HCT116 (cell line): ENCODE results near the gene SLC25A13. TPM values are rescaled to one million over a fixed set of nuclear protein-coding genes. Genes with fewer than 3 reads are reported as not detected.

ENCODE experiments used
- ATAC-seq: fragments of 200-7000 bp; cut with Tn5 transposase; 2 replicates; pipeline ENCODE4 v1.9.1; 2020; ENCODE audit warnings: mild to moderate bottlenecking, moderate library complexity
- BruUV-seq: library from RNA; stranded (reverse); fragments of 400-500 nt; replicated peaks from 2 replicates; lab custom pipeline; 2021; lab: Mats Ljungman, UMichigan
- CTCF ChIA-PET: fragments of 300-600 bp; sonication (Branson Sonifier 250); formaldehyde crosslinking; loops from one replicate; lab custom pipeline; 2021; ENCODE audit warnings: antibody characterized with exemption; lab: Charles Lee
- POLR2A ChIA-PET: fragments of 300-600, 350-600 bp; sonication (Branson Sonifier 250); formaldehyde crosslinking; loops from one replicate; lab custom pipeline; 2021; ENCODE audit warnings: antibody characterized with exemption; lab: Charles Lee
- RAD21 ChIA-PET, 2 experiments: fragments of 300-600 bp; sonication (Branson Sonifier 250); formaldehyde crosslinking; loops; one replicate each; lab custom pipeline; 2023; ENCODE audit warnings: low total read pairs in 2 of 2; ENCODE audit not compliant: uncharacterized antibody in 2 of 2, unreplicated experiment in 2 of 2, low non-redundant PET in 1 of 2; lab: Charles Lee
- DNase-seq: peaks from one replicate; pipeline ENCODE4 v3.0.0-alpha.2; 2010; ENCODE audit warnings: low read depth, low spot score
- H2AFZ ChIP-seq: fragments of 200-600 bp; shearing (Covaris generic), sonication (generic); 2 replicates; pipeline ENCODE4 v1.6.1; 2017; ENCODE audit warnings: low read depth, mixed run types, mixed read lengths, antibody characterized with exemption, low read length; ENCODE audit not compliant: poor library complexity, severe bottlenecking
- H3K27ac ChIP-seq: 2 replicates; pipeline ENCODE4 v1.5.1; 2012; ENCODE audit warnings: low read depth, low read length
- H3K27me3 ChIP-seq: fragments of 200-600 bp; sonication (generic); 2 replicates; pipeline ENCODE4 v1.6.1; 2016; ENCODE audit warnings: mixed run types, low read length, mixed read lengths; ENCODE audit not compliant: insufficient read depth
- H3K36me3 ChIP-seq, 2 experiments: fragments of 200-500 bp in 1 of 2; fragments of 200-600 bp in 1 of 2; sonication (Bioruptor generic) in 1 of 2; sonication (generic) in 1 of 2; 2 replicates each; pipeline versions ENCODE4 v1.5.1 to v1.6.1; 2014 to 2016; ENCODE audit warnings: low read length in 2 of 2, inconsistent platforms in 1 of 2, mixed read lengths in 1 of 2, mixed run types in 1 of 2; ENCODE audit not compliant: insufficient read depth in 2 of 2, control insufficient read depth in 1 of 2
- H3K4me1 ChIP-seq, 2 experiments: fragments of 200-600 bp in 1 of 2; sonication (generic) in 1 of 2; 2 replicates each; pipeline versions ENCODE4 v1.5.1 to v1.6.1; 2012 to 2017; ENCODE audit warnings: low read length in 2 of 2, inconsistent platforms in 1 of 2, mild to moderate bottlenecking in 1 of 2, mixed read lengths in 1 of 2, mixed run types in 1 of 2, moderate library complexity in 1 of 2; ENCODE audit not compliant: insufficient read depth in 2 of 2, control insufficient read depth in 1 of 2
- H3K4me2 ChIP-seq: fragments of 200-600 bp; sonication (generic); 2 replicates; pipeline ENCODE4 v1.6.1; 2017; ENCODE audit warnings: mixed run types, low read length, mixed read lengths
- H3K4me3 ChIP-seq, 2 experiments: fragments of 200-600 bp in 1 of 2; sonication (generic) in 1 of 2; replicated peaks in 1 of 2; 2 replicates each; pipeline ENCODE4 v1.5.1; 2011 to 2016; ENCODE audit warnings: low read length in 2 of 2, control low read depth in 1 of 2, low read depth in 1 of 2, mild to moderate bottlenecking in 1 of 2, mixed read lengths in 1 of 2, mixed run types in 1 of 2
- H3K79me2 ChIP-seq: fragments of 200-600 bp; sonication (generic); 2 replicates; pipeline ENCODE4 v1.6.1; 2017; ENCODE audit warnings: mild to moderate bottlenecking, mixed run types, low read length, moderate library complexity, mixed read lengths; ENCODE audit not compliant: insufficient read depth
- H3K9ac ChIP-seq: fragments of 200-600 bp; sonication (generic); 2 replicates; pipeline ENCODE4 v1.6.1; 2016; ENCODE audit warnings: low read length, mixed read lengths
- H3K9me2 ChIP-seq: fragments of 200-600 bp; sonication (generic), shearing (Covaris generic); 2 replicates; pipeline ENCODE4 v1.6.1; 2017; ENCODE audit warnings: mixed run types, mild to moderate bottlenecking, moderate library complexity; ENCODE audit not compliant: insufficient read depth
- H3K9me3 ChIP-seq, 2 experiments: fragments of 200-500 bp in 1 of 2; fragments of 200-600 bp in 1 of 2; sonication (Bioruptor generic) in 1 of 2; sonication (generic) in 1 of 2; 2 replicates each; pipeline ENCODE4 v1.6.1; 2014 to 2017; ENCODE audit warnings: low read length in 2 of 2, mixed read lengths in 2 of 2, inconsistent platforms in 1 of 2, low read depth in 1 of 2, mild to moderate bottlenecking in 1 of 2, mixed run types in 1 of 2, moderate library complexity in 1 of 2; ENCODE audit not compliant: control insufficient read depth in 1 of 2, insufficient read depth in 1 of 2
- H4K20me1 ChIP-seq: fragments of 200-600 bp; sonication (generic), shearing (Covaris generic); 2 replicates; pipeline ENCODE4 v1.6.1; 2017; ENCODE audit warnings: mixed run types, mild to moderate bottlenecking, moderate library complexity; ENCODE audit not compliant: insufficient read depth
- ATF3 ChIP-seq: IDR thresholded peaks from 2 replicates; pipeline ENCODE4 v1.6.1; 2012
- CEBPB ChIP-seq: IDR thresholded peaks from 2 replicates; pipeline ENCODE4 v1.6.1; 2012; ENCODE audit warnings: low read depth
- ELF1 ChIP-seq: IDR thresholded peaks from 2 replicates; pipeline ENCODE4 v1.6.1; 2012; ENCODE audit warnings: low read depth, borderline replicate concordance
- EZH2phosphoT487 ChIP-seq: fragments of 200-600 bp; IDR thresholded peaks from 2 replicates; pipeline ENCODE4 v1.6.1; 2018; ENCODE audit warnings: antibody characterized with exemption, borderline replicate concordance
- POLR2A ChIP-seq: IDR thresholded peaks from 2 replicates; pipeline ENCODE4 v1.7.0; 2011; ENCODE audit warnings: borderline replicate concordance; ENCODE audit not compliant: insufficient read depth, insufficient read length; ENCODE audit errors: extremely low read depth
- SIN3A ChIP-seq: IDR thresholded peaks from 2 replicates; pipeline ENCODE4 v1.6.1; 2012; ENCODE audit warnings: low read depth
- SP1 ChIP-seq: IDR thresholded peaks from 2 replicates; pipeline ENCODE4 v1.6.1; 2012; ENCODE audit warnings: low read depth
- SRF ChIP-seq: IDR thresholded peaks from 2 replicates; pipeline ENCODE4 v1.6.1; 2012; ENCODE audit warnings: low read depth
- YY1 ChIP-seq: IDR thresholded peaks from 2 replicates; pipeline ENCODE4 v1.6.1; 2011; ENCODE audit warnings: low read length, low read depth, moderate library complexity, mild to moderate bottlenecking; ENCODE audit not compliant: insufficient replicate concordance; ENCODE audit errors: extremely low read depth
- ZNF274 ChIP-seq: fragments of 200-500 bp; sonication (Bioruptor generic); IDR thresholded peaks from 2 replicates; pipeline ENCODE4 v1.6.1; 2014; ENCODE audit warnings: mild to moderate bottlenecking, low read depth, low read length, inconsistent platforms
- intact Hi-C: fragments of 100-400 bp; cut with micrococcal nuclease; formaldehyde crosslinking; loops from 2 replicates; pipeline ENCODE4 v1.10.0; 2022
- total RNA-seq: library from RNA; stranded (reverse); gene quantifications from one replicate; pipeline ENCODE4 v1.2.1, GENCODE V29; 2021; ENCODE audit not compliant: unreplicated experiment

SLC25A13 gene
- total RNA-seq, 1 experiment from 2014 or later = 19.3 TPM

DNA sequence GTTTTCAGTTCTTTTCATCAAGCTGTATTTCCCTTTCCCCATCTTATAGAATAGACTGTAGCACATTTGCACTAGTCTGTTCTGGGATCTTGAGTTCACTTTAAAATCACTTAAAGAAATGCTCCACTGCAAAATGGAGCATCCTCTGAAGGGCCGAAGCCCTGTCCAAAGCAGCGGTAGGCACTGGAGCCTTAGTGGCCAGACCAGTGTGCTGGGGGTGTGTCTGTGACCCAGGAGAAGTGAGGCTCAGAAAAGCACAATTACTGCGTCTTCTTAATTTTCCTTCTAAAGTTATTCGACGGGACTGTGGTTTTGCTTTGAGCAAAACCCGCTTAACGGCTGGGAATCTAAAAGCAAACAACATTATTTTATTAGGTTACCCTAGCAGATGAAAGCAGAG, 205.7 kb downstream of the SLC25A13 start:
- RAD21 ChIA-PET = no interaction called here
- no peaks in the 10 kb centered on the region for H4K20me1 ChIP-seq
- no peak for DNase-seq
- no peaks in the 10 kb centered on the region for H3K9me2 ChIP-seq
- no peaks in the 10 kb centered on the region for H3K9me3 ChIP-seq
- intact Hi-C loops = no loop called here
- no peak overlapping the region for H2AFZ ChIP-seq
- no peaks in the 10 kb centered on the region for H3K79me2 ChIP-seq
- POLR2A ChIA-PET = no interaction called here
- CTCF ChIA-PET = no interaction called here
- no peak overlapping the region for H3K9ac ChIP-seq
- TF ChIP-seq SP1 = no peak
- no peak for TF ChIP-seq ELF1
- TF ChIP-seq CEBPB = no peak
- no peak for TF ChIP-seq YY1
- no peak for TF ChIP-seq ATF3
- no peak overlapping the region for H3K27ac ChIP-seq
- no peaks in the 10 kb centered on the region for H3K27me3 ChIP-seq
- no peaks in the 10 kb centered on the region for H3K36me3 ChIP-seq
- no peak overlapping the region for H3K4me2 ChIP-seq
- no peak overlapping the region for H3K4me3 ChIP-seq
- BruUV-seq = no TSS peak
- no peaks in the 10 kb centered on the region for H3K4me1 ChIP-seq
- ATAC-seq = no peak

GRCh38 chr7:96114190-96114589, 207.7 kb downstream of the SLC25A13 start:
- intact Hi-C loops = no loop called here
- ChIA-PET CTCF (no interaction called here), RAD21 (no interaction called here), POLR2A (no interaction called here)
- Histone ChIP-seq H3K9me3 (no peaks in the 10 kb centered on the region), H3K9ac (no peak overlapping the region), H3K4me3 (no peak overlapping the region), H3K4me2 (no peak overlapping the region), H3K27ac (no peak overlapping the region), H3K27me3 (no peaks in the 10 kb centered on the region), H3K4me1 (no peaks in the 10 kb centered on the region), H3K9me2 (no peaks in the 10 kb centered on the region), H4K20me1 (no peaks in the 10 kb centered on the region), H3K79me2 (no peaks in the 10 kb centered on the region), H2AFZ (no peak overlapping the region), H3K36me3 (no peaks in the 10 kb centered on the region)
- BruUV-seq = no TSS peak
- ATAC-seq = no peak
- no peak for DNase-seq
- no peak for TF ChIP-seq EZH2phosphoT487
- no peak for TF ChIP-seq SIN3A
- TF ChIP-seq ZNF274 = no peak
- no peak for TF ChIP-seq POLR2A
- TF ChIP-seq SRF = no peak
